ENCODE results near the gene EVX2. TPM values are rescaled to one million over a fixed set of nuclear protein-coding genes. Genes with fewer than 3 reads are reported as not detected.

EVX2 gene
- polyA plus RNA-seq, 4 donors = 0.04 to 0.06 TPM; not detected in 2

DNA sequence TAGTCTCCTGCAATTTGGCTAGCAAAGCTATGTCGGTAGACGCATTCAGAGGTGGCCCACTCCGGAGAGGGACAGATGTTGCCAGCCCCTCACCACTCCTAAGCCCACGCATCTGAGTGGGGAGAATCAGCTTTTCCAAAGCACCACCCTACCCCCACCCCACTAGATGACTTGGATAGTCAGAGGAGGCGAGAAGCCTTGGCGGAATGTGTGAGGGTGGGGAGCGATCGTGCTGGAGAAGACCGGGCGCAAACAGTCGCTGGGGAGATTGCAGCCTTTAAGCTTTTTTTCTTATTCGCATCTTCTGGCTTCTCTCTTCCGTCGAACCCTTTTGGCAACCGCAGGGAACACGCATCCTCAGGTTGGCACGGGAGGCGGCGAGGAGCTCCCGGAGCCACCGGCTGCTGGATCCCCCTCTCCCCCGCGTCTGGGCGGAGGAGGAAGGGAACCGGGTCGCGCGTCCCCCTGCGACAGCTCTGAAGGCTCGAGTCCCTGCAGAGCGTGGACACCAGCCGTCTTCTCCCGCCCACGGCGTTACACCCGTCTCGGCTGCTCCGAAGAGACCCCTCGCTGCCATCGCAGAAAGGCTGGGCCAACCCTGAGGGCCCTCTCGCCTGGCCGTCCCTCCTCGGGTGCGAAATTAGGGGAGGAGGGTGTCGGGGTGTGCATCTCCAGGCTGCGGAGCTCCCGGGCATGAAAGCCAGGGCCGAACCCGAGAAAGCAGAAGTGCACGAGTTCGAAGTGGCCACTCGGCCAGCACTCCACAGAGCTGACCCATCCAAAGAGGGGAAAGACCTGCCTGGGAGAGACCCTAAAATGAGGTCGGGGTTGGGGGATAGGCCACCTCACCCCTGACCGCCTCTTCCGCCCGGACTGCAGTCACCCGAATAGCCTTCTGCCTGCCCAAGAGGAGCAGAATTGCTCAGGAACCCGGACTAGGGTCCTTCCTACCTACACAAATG is 12.2 kb downstream of the EVX2 start:
- DNase-seq (ENCODE audit: low read depth in 4 of 4, low spot score in 3 of 4) = no peak

DNA sequence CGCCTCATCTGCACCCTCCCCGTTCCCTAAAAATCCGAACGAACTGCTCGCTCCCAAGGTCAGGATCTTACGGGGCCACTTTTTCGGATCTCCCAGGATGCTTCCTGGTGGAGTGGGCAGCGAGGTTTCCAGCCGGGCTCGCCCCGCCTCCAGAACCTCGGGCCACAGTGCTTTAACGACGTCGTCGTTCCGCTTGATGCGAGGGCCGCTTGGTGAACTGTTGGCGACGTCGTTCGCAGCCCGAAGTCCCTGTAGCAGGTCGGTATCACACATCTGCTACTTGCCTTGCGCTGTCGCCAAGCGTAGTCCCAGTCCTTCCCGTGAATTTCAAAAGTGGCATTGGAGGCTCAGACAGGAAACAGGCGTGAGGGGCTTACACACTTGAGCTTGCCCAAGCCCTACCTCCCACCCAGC is 15.3 kb downstream of the EVX2 start:
- no peak for DNase-seq (ENCODE audit: low read depth in 4 of 4, low spot score in 3 of 4)

DNA sequence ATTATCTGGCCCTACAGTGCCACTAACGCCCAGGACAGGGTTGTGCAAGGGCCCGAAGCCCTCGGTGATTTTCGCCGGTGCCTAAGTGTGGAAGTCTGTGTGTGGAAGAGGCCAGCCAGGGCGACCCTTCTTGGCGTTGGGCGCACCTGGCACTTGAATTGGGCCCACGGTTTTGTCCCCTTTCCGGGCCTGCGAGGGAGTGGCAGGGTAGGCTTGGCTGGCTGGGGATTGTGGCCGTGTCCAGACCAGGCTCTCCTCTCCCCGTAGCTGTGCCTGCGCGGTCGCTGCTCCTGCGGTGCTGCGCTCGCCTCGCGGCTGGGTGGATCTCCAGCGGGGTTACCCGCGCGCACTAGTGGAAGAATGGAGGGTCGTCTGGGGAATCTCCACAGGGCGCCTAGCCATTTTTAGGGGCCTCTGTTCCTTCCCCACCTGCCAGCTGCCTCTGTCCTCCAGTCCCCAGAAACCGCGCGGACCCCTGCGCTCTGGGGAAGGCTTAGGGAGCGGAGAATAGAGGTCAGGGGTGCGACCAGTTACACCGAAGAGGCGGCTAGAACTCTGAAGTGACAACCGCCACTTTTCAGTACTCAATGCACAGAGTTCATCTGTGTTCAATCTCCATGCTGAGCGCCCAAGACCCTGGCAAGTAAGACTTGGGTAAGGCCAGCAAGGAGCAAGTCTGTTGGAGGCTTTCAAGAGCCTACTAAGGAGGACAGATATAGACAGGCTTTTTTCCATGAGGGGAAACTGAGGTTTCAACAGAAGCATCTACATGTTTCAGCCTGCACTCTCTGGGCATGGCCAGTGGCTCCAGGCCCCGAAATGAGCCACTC is 16.0 kb downstream of the EVX2 start:
- DNase-seq (ENCODE audit: low read depth in 4 of 4, low spot score in 3 of 4) = no peak

DNA sequence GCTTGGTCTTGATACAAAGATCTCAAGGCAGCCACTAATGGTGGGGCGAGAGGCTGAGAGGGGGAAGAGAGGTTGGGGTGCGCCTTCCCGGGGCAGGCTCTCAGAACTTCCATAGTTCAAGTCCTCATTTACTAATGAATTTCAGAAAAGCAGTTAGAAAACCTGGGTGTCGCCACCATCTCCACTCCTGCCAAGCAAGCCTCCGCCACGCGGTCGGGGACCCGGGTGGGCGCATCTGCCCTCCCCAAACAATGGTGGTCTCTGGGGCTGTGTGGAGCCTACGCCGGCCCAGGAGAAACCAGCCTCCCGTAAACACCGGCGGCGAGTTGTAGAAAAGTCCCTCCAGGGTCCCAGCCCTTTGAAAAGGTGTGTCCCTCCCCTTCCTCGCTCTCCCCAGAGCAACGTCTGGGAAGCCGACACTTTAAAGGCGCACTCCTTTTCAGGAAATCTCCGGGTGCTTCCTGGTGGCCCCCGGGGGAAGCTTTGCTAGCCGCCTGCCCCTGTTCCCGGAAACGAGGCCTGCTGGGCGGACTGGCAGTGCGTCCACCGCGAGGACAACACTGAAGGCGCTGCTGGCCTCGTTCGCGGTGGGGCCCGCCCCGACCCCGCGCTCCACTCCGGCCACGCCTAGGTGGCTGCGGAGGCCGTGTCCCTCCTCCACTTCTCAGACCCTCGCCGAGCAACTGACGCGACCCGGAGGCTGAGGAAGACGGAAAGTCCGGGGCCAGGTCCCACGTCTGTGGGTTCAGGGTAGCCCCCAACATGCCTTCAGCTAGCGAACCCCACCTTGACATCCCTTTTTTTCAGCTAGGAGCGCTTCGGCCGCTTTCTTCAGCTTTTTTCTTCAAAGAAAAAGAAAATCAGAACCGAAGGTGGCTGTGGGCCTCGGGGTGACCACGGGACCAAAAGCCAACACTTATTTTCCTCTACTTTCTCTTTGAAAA is 16.8 kb downstream of the EVX2 start:
- no peak for DNase-seq (ENCODE audit: low read depth in 4 of 4, low spot score in 3 of 4)

DNA sequence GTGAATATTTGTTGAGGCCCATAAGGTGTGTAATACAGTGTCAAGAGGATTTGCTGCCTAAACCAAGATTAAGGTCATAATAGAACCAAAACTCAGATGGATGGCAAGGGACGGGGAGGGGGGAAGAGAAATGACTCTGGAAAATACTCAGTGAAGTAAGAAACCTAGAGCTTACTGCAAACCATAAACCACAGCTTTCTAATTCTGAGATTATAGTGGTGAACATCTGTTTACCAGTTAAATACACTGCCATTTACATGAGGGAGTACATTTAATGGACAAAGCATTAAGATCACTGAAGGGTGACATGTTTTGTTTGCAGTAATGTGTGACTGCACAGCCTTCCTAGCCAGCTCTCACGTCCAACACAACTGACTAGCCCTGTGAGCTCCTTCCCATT is 19.8 kb downstream of the EVX2 start:
- no peak for DNase-seq (ENCODE audit: low read depth in 4 of 4, low spot score in 3 of 4)

DNA sequence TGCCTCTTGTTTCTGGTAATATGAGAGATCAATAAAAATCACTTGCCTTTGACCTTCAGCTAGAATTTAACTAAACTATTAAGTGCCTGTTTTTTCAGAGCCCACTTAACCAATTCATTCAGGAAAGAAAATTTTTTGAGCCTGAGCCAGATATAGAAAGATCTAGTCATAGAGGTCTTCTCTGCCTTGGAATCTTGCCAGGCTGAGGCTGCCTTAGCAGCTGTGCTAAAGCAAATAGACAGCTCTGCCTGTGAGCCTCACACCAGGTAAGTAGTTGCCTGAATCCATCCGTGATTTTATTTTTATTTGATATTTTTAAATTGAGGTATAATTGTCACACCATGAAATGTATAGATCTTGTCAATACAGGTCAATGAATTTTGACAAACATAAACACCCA is 27.4 kb downstream of the EVX2 start:
- DNase-seq (ENCODE audit: low read depth in 4 of 4, low spot score in 3 of 4) = no peak

DNA sequence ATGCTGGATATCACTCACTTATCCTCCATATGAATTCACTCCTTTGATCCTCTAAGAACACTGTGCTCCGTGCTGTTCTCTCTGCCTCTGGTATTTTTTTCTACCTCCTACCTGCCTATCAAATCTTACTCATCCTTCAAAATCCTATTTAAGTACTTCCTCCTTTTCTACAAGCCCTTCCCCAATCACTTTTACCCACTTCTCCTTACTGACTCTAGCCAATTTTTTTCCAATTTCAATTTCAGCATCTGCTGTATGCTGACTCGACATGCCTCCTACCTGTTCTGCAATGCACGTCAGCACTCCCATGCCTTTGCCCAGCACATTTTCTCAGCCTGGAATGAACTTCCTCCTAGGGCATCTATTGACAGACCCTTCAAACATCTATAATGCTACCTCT is 44.4 kb downstream of the EVX2 start:
- DNase-seq (ENCODE audit: low read depth in 4 of 4, low spot score in 3 of 4) = no peak

DNA sequence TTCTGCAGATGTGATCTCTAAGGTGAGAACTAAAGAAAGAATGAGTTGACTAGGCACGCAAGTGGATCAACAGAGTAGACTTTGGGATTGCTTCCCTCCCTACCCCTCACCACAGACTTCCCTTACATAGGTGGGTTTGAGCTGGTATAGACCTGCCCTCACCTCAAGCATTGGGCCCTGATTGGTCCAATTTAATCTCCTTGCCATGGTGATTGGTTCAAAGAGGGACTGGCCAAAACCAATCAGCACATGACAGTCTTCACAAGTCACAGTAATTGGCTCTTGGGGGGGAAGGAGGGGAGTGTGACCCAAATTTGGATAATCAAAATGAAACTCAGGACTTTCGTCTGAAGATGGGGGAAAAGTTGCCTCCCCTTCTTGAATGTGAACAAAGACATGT is 45.1 kb downstream of the EVX2 start:
- DNase-seq (ENCODE audit: low read depth in 4 of 4, low spot score in 3 of 4) = no peak

DNA sequence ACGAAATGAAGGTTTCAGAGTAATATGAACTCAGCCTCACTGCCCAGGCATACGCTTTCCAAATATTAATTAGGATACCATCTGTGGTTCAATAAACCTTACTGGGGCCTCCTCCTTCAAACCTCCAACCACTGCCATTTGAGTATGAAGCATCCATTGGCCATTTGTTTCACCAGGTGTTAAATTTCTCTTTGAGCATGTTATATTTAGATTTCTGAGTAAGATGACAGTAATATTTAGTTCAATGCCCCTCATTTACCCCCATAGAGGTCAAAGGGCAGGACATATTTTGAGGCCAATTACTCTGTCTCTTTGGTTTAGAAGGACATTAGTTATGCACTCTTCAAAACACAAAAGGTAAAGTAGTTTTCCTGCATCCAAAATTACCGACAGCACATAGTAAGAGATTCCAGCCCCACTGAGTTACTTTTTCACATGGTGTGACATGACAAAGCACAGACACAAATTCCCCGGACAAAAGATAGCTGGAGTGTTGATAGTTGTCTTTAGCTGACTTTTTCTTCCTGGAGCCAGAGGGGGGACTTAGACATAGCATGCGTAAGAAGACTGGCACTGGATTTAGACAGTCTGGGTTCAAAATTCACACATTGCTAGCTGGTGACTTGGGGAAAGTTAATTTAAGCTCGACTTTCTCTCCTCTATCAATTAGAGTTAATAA is 48.6 kb downstream of the EVX2 start:
- no peak for DNase-seq (ENCODE audit: low read depth in 4 of 4, low spot score in 3 of 4)

DNA sequence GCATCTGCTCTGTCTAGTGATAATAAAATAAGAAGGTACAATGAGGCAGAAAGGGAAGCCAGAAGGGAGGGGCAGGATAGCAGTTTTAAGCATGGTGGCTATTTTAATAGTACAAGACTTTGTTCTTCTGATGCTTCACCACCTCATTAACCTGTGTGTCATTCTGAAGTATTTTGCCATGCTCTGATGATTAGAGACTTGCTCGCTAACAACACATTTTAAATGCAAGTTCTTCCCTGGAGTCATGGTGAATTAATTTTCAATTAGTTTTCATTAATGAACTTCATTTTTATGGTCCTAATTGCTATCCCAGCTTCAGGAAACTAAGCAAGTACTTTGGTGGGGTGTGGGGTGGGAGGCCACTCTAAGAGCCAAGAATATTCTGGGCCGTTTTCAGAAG is 56.0 kb downstream of the EVX2 start:
- no peak for DNase-seq (ENCODE audit: low read depth in 4 of 4, low spot score in 3 of 4)

Other genes starting within 250 kb of the EVX2 start
- gene LNPK, start 81.7 kb downstream of the EVX2 start, polyA plus RNA-seq (ENCODE audit: insufficient read length in 4 of 4) = 10 to 100 TPM; 24.0 to 31.9 (median 27.7) TPM
- gene HOXD13, start 8.8 kb upstream of the EVX2 start, polyA plus RNA-seq (ENCODE audit: insufficient read length in 4 of 4) = under 1 TPM; 0.10 to 0.36 (median 0.23) TPM
- under 1 TPM; 0.33 to 0.86 (median 0.51) TPM for gene HOXD12, start 15.8 kb upstream of the EVX2 start, polyA plus RNA-seq (ENCODE audit: insufficient read length in 4 of 4)
- 10 to 100 TPM; 45.8 to 76.0 (median 63.4) TPM for gene HOXD11, start 23.3 kb upstream of the EVX2 start, polyA plus RNA-seq (ENCODE audit: insufficient read length in 4 of 4)
- gene HOXD10, start 32.8 kb upstream of the EVX2 start, polyA plus RNA-seq (ENCODE audit: insufficient read length in 4 of 4) = 100 to 1,000 TPM; 127 to 194 (median 184) TPM
- 100 to 1,000 TPM in 1 of 4 donors, 10 to 100 TPM in 3; 58.0 to 106 (median 69.1) TPM for gene HOXD9, start 38.8 kb upstream of the EVX2 start, polyA plus RNA-seq (ENCODE audit: insufficient read length in 4 of 4)
- gene HOXD8, start 45.7 kb upstream of the EVX2 start, polyA plus RNA-seq (ENCODE audit: insufficient read length in 4 of 4) = 100 to 1,000 TPM in 3 of 4 donors, 10 to 100 TPM in 1; 42.2 to 245 (median 180) TPM
- gene HOXD4, start 67.6 kb upstream of the EVX2 start, polyA plus RNA-seq (ENCODE audit: insufficient read length in 4 of 4) = 10 to 100 TPM; 32.9 to 66.2 (median 39.4) TPM
- gene HOXD3, start 73.3 kb upstream of the EVX2 start, polyA plus RNA-seq (ENCODE audit: insufficient read length in 4 of 4) = 10 to 100 TPM; 13.8 to 31.0 (median 24.6) TPM
- 10 to 100 TPM in 1 of 4 donors, 1 to 10 TPM in 3; 3.1 to 13.7 (median 8.5) TPM for gene HOXD1, start 104.7 kb upstream of the EVX2 start, polyA plus RNA-seq (ENCODE audit: insufficient read length in 4 of 4)
- gene MTX2, start 185.5 kb upstream of the EVX2 start, polyA plus RNA-seq (ENCODE audit: insufficient read length in 4 of 4) = 100 to 1,000 TPM in 2 of 4 donors, 10 to 100 TPM in 2; 49.0 to 103 (median 96.7) TPM

Measured in left renal pelvis (tissue), 4 donors.